BLaER1 treated with 17β-estradiol and CSF1 and Interleukin-3, amounts not matched to agents 10 nM and 100 nM (cell line): ENCODE results near the gene PNLIPRP1.

Experiments used
- H3K27ac ChIP-seq, 11 experiments: shearing (Covaris generic); formaldehyde crosslinking; 2 replicates each; pipeline ENCODE4 v1.8.1; 2022
- H3K27me3 ChIP-seq, 11 experiments: shearing (Covaris generic); formaldehyde crosslinking; 2 replicates each; pipeline ENCODE4 v1.8.1; 2022
- H3K36me3 ChIP-seq, 11 experiments: shearing (Covaris generic); formaldehyde crosslinking; 2 replicates each; pipeline ENCODE4 v1.8.1; 2022
- H3K4me1 ChIP-seq, 10 experiments: shearing (Covaris generic); formaldehyde crosslinking; 2 replicates each; pipeline ENCODE4 v1.8.1; 2022
- H3K4me2 ChIP-seq, 11 experiments: shearing (Covaris generic); formaldehyde crosslinking; 2 replicates each; pipeline ENCODE4 v1.8.1; 2022
- H3K4me3 ChIP-seq, 10 experiments: shearing (Covaris generic); formaldehyde crosslinking; 2 replicates each; pipeline ENCODE4 v1.8.1; 2022
- H3K9ac ChIP-seq, 11 experiments: shearing (Covaris generic); formaldehyde crosslinking; 2 replicates each; pipeline ENCODE4 v1.8.1; 2022
- H3K9me3 ChIP-seq, 11 experiments: shearing (Covaris generic); formaldehyde crosslinking; replicated peaks in 1 of 11; 2 replicates each; pipeline ENCODE4 v1.8.1; 2022
- H4K20me1 ChIP-seq, 11 experiments: shearing (Covaris generic); formaldehyde crosslinking; 2 replicates each; pipeline ENCODE4 v1.8.1; 2022
- Cebpa-rat ChIP-seq, 11 experiments: shearing (Covaris generic); IDR thresholded peaks; 2 replicates each; pipeline ENCODE4 v1.8.1; 2022

The PNLIPRP1 gene

DNA sequence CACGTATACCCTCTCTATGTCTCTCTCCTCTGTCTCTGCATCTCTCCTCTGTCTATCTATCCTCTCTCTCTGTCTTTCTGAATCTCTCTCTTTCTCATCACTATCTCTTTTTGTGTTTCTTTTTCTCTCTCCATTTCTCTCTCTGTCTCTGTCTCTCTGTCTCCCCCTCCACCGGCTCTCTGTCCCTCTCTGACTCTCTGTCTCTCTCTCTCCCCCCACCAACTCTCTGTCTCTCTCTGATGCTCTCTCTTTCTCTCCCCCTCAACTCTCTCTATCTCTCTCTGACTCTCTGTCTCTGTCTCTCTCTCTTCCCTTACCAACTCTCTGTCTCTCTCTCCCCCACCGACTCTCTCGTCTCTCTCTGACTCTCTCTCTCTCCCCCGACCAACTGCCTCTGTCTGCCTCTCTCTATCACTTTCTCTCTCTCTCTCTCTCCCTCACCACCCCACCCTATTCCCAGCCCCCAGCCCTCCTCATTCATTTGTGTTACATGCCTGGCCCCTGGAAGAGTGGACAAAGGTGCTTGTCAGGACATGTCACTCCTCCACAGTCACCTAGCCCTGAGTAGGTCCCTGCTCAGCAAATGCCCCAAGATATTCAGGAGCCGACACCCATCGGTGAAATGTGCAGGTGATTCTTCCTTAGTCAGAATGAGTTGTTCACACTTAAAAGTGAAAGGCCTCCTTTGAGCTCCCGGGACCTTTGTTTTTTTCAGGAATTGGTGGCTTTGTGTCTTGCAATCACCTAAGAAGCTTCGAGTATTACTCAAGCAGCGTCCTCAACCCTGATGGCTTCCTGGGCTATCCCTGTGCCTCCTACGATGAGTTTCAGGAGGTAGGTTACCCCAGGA, 43.6 kb downstream of the PNLIPRP1 start:
- no peak overlapping the region for H3K9ac ChIP-seq
- H3K4me3 ChIP-seq: no peak overlapping the region
- no peak for TF ChIP-seq Cebpa-rat (IDR thresholded peaks at IDR 0.05)
- H3K9me3 ChIP-seq: no peaks in the 10 kb centered on the region
- 0 out of 22 replicates have a peak, but pooled peaks cover 0 to 8% (median 0%) of the 10 kb centered on the region in 11 experiments for H3K27me3 ChIP-seq
- H3K27ac ChIP-seq: no peak overlapping the region
- no peaks in the 10 kb centered on the region for H4K20me1 ChIP-seq
- no peak overlapping the region for H3K4me2 ChIP-seq
- H3K4me1 ChIP-seq: peaks cover 0 to 10% (median 3%) of the 10 kb centered on the region in 10 experiments; a peak in 5 of 20 replicates
- H3K36me3 ChIP-seq: no peaks in the 10 kb centered on the region

DNA sequence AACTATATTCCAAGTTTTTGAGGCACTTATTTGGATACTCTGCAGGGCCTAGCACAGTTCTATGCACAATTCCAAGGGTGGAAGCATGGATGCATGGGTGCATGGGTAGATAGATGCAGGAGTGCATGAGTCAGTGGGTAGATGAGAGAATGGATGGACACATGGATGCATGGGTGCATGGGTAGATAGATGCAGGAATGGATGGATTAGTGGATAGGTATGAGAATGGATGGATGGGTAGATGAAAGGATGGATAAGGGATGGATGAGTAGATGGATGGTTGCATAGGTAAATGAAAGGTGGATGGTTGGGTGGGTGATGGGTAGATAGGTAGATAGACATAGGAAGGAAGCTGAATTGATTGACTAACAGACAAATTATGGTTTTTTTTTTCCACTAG, 45.6 kb downstream of the PNLIPRP1 start:
- H3K9ac ChIP-seq: no peak overlapping the region

DNA sequence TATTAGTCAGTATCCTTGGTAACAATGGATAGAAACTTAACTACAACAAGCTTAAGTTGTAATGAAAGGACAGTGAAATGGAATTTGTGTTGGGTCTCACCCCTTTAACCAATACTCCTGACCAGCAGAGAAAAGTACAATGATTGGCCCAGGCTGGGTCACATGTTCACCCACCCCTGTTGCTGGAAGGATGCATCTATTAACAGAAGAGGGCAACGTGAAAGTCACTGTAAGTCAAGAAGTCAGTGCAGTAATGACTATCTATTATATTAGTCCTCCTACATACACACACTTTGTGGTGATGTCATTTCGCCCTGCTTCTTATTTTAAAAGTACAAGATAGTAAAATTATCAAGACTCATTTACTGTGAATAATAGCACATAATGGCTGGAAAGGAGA, 46.2 kb downstream of the PNLIPRP1 start:
- H3K9me3 ChIP-seq: peaks cover 0 to 12% (median 4%) of the 10 kb centered on the region in 11 experiments; a peak in 7 of 22 replicates
- H3K4me3 ChIP-seq: no peak overlapping the region
- no peak overlapping the region for H3K9ac ChIP-seq
- H3K27ac ChIP-seq: no peak overlapping the region
- TF ChIP-seq Cebpa-rat (IDR thresholded peaks at IDR 0.05): no peak
- H3K36me3 ChIP-seq: no peaks in the 10 kb centered on the region
- no peaks in the 10 kb centered on the region for H4K20me1 ChIP-seq
- H3K27me3 ChIP-seq: 0 out of 22 replicates have a peak, but pooled peaks cover 0 to 8% (median 0%) of the 10 kb centered on the region in 11 experiments
- H3K4me2 ChIP-seq: no peak overlapping the region
- H3K4me1 ChIP-seq: peaks cover 0 to 10% (median 3%) of the 10 kb centered on the region in 10 experiments; a peak in 5 of 20 replicates

More for the DNA sequence above, 45.6 kb downstream of the PNLIPRP1 start:
- H3K27ac ChIP-seq: no peak overlapping the region
- 0 out of 22 replicates have a peak, but pooled peaks cover 0 to 8% (median 0%) of the 10 kb centered on the region in 11 experiments for H3K27me3 ChIP-seq
- TF ChIP-seq Cebpa-rat (IDR thresholded peaks at IDR 0.05): no peak
- H3K9me3 ChIP-seq: peaks cover 0 to 12% (median 4%) of the 10 kb centered on the region in 11 experiments; a peak in 7 of 22 replicates
- H3K4me3 ChIP-seq: no peak overlapping the region
- H4K20me1 ChIP-seq: no peaks in the 10 kb centered on the region
- H3K4me1 ChIP-seq: peaks cover 0 to 10% (median 3%) of the 10 kb centered on the region in 10 experiments; a peak in 5 of 20 replicates
- H3K4me2 ChIP-seq: no peak overlapping the region
- H3K36me3 ChIP-seq: no peaks in the 10 kb centered on the region

DNA sequence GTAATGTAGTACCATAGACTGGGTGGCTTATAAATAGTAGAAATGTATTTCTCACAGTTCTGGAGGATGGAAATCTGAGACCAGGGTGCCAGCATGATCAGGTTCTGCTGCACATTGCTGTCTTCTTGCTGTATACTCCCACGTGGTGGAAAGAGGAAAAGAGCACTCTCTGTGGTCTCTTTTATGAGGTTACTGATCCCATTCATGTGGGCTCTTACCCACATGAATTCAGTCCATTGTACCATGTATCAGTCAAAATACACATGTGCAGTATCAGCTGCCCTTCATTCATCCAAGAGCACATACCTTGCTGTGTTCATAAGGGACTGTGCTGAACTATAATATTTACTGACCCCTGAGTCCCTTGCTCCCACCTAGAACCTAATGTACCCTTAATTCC, 47.1 kb downstream of the PNLIPRP1 start:
- Histone ChIP-seq H3K27ac (no peak overlapping the region), H3K4me3 (no peak overlapping the region), H3K9ac (no peak overlapping the region), H3K4me2 (peak overlapping the region in 3 of 11 experiments; percentile 18 to 31 (median 24); a peak in 3 of 22 replicates), H4K20me1 (no peaks in the 10 kb centered on the region), H3K4me1 (peaks cover 0 to 10% (median 3%) of the 10 kb centered on the region in 10 experiments; a peak in 5 of 20 replicates), H3K27me3 (0 out of 22 replicates have a peak, but pooled peaks cover 0 to 8% (median 0%) of the 10 kb centered on the region in 11 experiments), H3K36me3 (no peaks in the 10 kb centered on the region), H3K9me3 (peaks cover 0 to 12% (median 4%) of the 10 kb centered on the region in 11 experiments; a peak in 7 of 22 replicates)
- no peak for TF ChIP-seq Cebpa-rat (IDR thresholded peaks at IDR 0.05)

DNA sequence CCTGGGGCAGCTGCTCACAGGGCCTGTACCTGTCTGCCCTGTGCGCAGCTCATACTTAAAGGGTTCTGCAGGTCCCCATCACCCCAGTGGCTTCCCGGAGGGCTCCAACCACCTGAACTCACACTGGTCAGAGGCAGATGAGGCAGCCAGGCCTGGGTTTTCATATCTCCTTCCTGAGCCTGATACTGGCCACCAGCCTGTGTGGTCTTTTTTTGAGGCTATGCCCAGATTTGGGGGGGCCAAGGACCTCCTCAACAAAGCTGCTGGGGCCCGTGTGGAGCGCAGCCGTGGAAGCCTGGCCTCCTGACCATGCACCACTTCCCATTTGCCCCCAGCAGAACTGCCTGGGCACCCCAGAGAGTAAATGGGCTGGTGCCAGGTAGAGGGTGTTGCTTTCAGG, 55.7 kb downstream of the PNLIPRP1 start:
- Histone ChIP-seq H3K27ac (no peak overlapping the region), H3K4me1 (no peaks in the 10 kb centered on the region), H3K4me3 (no peak overlapping the region), H4K20me1 (no peaks in the 10 kb centered on the region), H3K9me3 (peaks cover 11 to 25% (median 15%) of the 10 kb centered on the region in 11 experiments; a peak in 19 of 22 replicates), H3K4me2 (no peak overlapping the region), H3K9ac (no peak overlapping the region), H3K36me3 (no peaks in the 10 kb centered on the region), H3K27me3 (no peaks in the 10 kb centered on the region)
- TF ChIP-seq Cebpa-rat (IDR thresholded peaks at IDR 0.05): no peak

DNA sequence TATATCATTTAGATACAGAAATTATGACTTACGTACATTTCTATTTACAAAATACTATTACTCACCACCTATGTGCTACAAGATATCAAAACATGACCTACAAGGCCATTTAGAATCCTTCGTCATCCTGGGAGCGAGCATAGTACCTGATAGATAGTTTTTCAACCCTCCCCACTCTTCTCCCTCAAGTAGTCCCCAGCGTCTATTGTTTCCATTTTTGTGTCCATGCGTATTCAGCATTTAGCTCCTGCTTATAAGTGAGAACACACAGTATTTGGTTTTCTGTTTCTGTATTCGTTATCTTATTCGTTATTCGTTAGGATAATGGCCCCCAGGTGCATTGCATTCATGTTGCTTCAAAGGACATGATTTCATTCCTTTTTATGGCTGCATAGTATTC, 58.1 kb downstream of the PNLIPRP1 start:
- Histone ChIP-seq H3K9me3 (peaks cover 11 to 25% (median 15%) of the 10 kb centered on the region in 11 experiments; a peak in 19 of 22 replicates), H4K20me1 (no peaks in the 10 kb centered on the region), H3K36me3 (no peaks in the 10 kb centered on the region), H3K4me2 (no peak overlapping the region), H3K27me3 (no peaks in the 10 kb centered on the region), H3K4me1 (no peaks in the 10 kb centered on the region), H3K27ac (no peak overlapping the region), H3K9ac (no peak overlapping the region), H3K4me3 (no peak overlapping the region)
- TF ChIP-seq Cebpa-rat (IDR thresholded peaks at IDR 0.05): no peak

DNA sequence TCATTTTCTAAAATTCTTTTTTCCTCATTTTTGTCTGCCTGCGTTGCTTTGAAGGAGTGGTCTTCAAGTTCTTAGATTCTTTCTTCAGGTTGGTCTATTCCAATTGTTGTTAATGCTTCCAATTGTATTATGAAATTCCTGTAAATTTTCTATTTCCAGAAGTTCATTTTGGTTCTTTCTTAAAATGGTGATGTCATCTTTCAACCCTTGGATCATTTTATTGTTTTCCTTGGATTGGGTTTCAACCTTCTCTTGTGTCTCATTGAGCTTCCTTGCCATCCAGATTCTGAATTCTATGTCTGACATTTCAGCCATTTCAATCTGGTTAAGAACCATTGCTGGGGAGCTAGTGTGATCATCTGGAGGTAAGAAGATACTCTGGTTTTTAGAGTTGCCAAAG, 63.1 kb downstream of the PNLIPRP1 start:
- Histone ChIP-seq H3K9ac (no peak overlapping the region), H3K27ac (no peak overlapping the region), H3K4me1 (no peaks in the 10 kb centered on the region), H3K9me3 (peaks cover 9 to 23% (median 14%) of the 10 kb centered on the region in 11 experiments; a peak in 19 of 22 replicates), H3K27me3 (no peaks in the 10 kb centered on the region), H3K36me3 (no peaks in the 10 kb centered on the region), H3K4me2 (no peak overlapping the region), H3K4me3 (no peak overlapping the region), H4K20me1 (no peaks in the 10 kb centered on the region)
- no peak for TF ChIP-seq Cebpa-rat (IDR thresholded peaks at IDR 0.05)

DNA sequence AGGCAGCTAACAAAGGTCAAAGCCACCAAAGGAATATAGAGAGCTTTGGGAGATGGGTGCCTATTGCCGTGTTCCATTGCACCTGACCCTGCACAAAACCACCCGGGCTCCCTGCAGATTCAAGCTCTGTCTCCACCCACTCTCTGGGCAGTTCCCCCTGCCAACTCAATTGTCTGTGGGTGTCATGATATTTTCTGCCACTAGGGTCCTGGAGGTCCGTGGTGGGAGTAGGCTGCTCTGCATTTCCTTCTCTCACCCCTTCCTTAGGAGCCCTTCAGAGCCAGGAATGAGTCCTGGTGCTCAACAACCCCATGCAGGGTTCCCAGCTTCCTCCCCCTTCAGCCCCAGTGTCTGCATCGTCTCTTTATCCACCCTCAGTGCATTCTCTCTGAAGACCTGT, 64.1 kb downstream of the PNLIPRP1 start:
- H3K4me2 ChIP-seq: no peak overlapping the region
- no peak overlapping the region for H3K27ac ChIP-seq
- TF ChIP-seq Cebpa-rat (IDR thresholded peaks at IDR 0.05): no peak

DNA sequence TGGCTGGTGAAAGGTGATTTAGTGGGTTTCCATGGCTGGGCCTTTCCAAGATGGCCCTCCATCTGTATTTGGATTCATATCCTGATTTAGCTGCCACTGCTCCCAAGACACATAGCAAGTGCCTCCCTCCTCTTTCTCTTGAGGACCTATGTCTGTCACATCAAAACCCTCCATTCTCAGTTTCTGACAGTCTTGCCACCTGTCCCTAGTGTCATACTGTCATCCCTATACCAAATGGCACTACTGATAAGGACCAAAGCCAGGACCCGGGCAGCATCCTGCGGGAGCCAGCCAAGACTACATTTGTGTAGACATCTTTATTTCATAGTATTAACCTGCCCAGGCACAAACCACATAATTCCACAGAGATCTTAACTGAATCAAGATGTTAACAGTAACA, 64.8 kb downstream of the PNLIPRP1 start:
- no peak overlapping the region for H3K4me3 ChIP-seq
- TF ChIP-seq Cebpa-rat (IDR thresholded peaks at IDR 0.05): no peak
- no peaks in the 10 kb centered on the region for H3K27me3 ChIP-seq
- H4K20me1 ChIP-seq: no peaks in the 10 kb centered on the region
- peaks cover 0 to 8% (median 0%) of the 10 kb centered on the region in 11 experiments; a peak in 6 of 22 replicates for H3K9me3 ChIP-seq
- no peak overlapping the region for H3K27ac ChIP-seq
- H3K4me2 ChIP-seq: no peak overlapping the region
- no peak overlapping the region for H3K9ac ChIP-seq
- no peaks in the 10 kb centered on the region for H3K4me1 ChIP-seq
- no peaks in the 10 kb centered on the region for H3K36me3 ChIP-seq

More for the DNA sequence above, 64.1 kb downstream of the PNLIPRP1 start:
- Histone ChIP-seq H3K36me3 (no peaks in the 10 kb centered on the region), H4K20me1 (no peaks in the 10 kb centered on the region), H3K4me1 (no peaks in the 10 kb centered on the region), H3K4me3 (no peak overlapping the region), H3K9me3 (peaks cover under 1 to 15% (median 5%) of the 10 kb centered on the region in 11 experiments; a peak in 16 of 22 replicates), H3K9ac (no peak overlapping the region), H3K27me3 (no peaks in the 10 kb centered on the region)
